H1 (cell line): ENCODE results near the gene TSGA10IP. TPM values are rescaled to one million over a fixed set of nuclear protein-coding genes. Genes with fewer than 3 reads are reported as not detected.
A peak's percentile ranks its signal among the peaks of the same experiment; 100 is the strongest.

ENCODE experiments used
- BACH1 ChIP-seq: IDR thresholded peaks from 2 replicates; pipeline ENCODE4 v1.6.1; 2012; ENCODE audit warnings: low read length, improper control_type of control experiment
- BCL11A ChIP-seq, 2 experiments: IDR thresholded peaks; one replicate each; pipeline ENCODE4 v1.6.1; 2011; ENCODE audit warnings: low read depth in 2 of 2, low read length in 2 of 2, mild to moderate bottlenecking in 2 of 2
- CEBPB ChIP-seq: IDR thresholded peaks from 2 replicates; pipeline ENCODE4 v1.6.1; 2012; ENCODE audit warnings: low read depth, low read length
- CHD1 ChIP-seq: IDR thresholded peaks from 2 replicates; pipeline ENCODE4 v1.6.1; 2012; ENCODE audit warnings: low read depth, low read length, improper control_type of control experiment
- CREB1 ChIP-seq: IDR thresholded peaks from 2 replicates; pipeline ENCODE4 v1.6.1; 2012; ENCODE audit warnings: inconsistent platforms
- FOSL1 ChIP-seq: IDR thresholded peaks from 2 replicates; pipeline ENCODE4 v1.6.1; 2011; ENCODE audit warnings: mild to moderate bottlenecking, low read depth, low read length, moderate library complexity; ENCODE audit not compliant: insufficient read depth
- GABPA ChIP-seq: IDR thresholded peaks from 2 replicates; pipeline ENCODE4 v1.6.1; 2011; ENCODE audit warnings: mild to moderate bottlenecking, low read length, moderate library complexity, borderline replicate concordance; ENCODE audit not compliant: insufficient read depth
- HDAC2 ChIP-seq, 2 experiments: fragments of 300-600 bp in 1 of 2; sonication (generic) in 1 of 2; IDR thresholded peaks; 2 replicates each; pipeline ENCODE4 v1.6.1; 2011 to 2012; ENCODE audit warnings: low read depth in 2 of 2, low read length in 2 of 2, mild to moderate bottlenecking in 2 of 2, moderate library complexity in 2 of 2, borderline replicate concordance in 1 of 2, inconsistent platforms in 1 of 2
- KDM1A ChIP-seq: fragments of 200-600, 300-600 bp; sonication (generic); IDR thresholded peaks from 2 replicates; pipeline ENCODE4 v1.7.1; 2016; ENCODE audit warnings: mild to moderate bottlenecking, low read length, borderline replicate concordance
- NANOG ChIP-seq: IDR thresholded peaks from 2 replicates; pipeline ENCODE4 v1.6.1; 2011; ENCODE audit warnings: low read length, low read depth, mild to moderate bottlenecking, inconsistent platforms; ENCODE audit not compliant: insufficient read depth, poor library complexity, severe bottlenecking
- PHF8 ChIP-seq: fragments of 200-600 bp; sonication (generic); conservative IDR thresholded peaks from 2 replicates; pipeline ENCODE4 v1.7.1; 2012; ENCODE audit warnings: low read depth, mild to moderate bottlenecking, inconsistent platforms, low read length, moderate library complexity
- POU5F1 ChIP-seq: IDR thresholded peaks from 2 replicates; pipeline ENCODE4 v1.6.1; 2011; ENCODE audit warnings: low read depth, mild to moderate bottlenecking, low read length, moderate library complexity
- RBBP5 ChIP-seq: IDR thresholded peaks from 2 replicates; pipeline ENCODE4 v1.7.1; 2012; ENCODE audit warnings: low read depth, mild to moderate bottlenecking, inconsistent platforms, low read length, moderate library complexity, borderline replicate concordance
- RFX5 ChIP-seq: IDR thresholded peaks from 2 replicates; pipeline ENCODE4 v1.6.1; 2011; ENCODE audit warnings: low read depth, low read length, improper control_type of control experiment, borderline replicate concordance
- RXRA ChIP-seq: IDR thresholded peaks from 2 replicates; pipeline ENCODE4 v1.6.1; 2011; ENCODE audit warnings: low read depth, mild to moderate bottlenecking, low read length, moderate library complexity; ENCODE audit not compliant: insufficient read depth
- SAP30 ChIP-seq: fragments of 300-600 bp; sonication (generic); IDR thresholded peaks from 2 replicates; pipeline ENCODE4 v1.7.1; 2012; ENCODE audit warnings: low read length, moderate library complexity, mild to moderate bottlenecking, inconsistent platforms; ENCODE audit not compliant: insufficient read depth, insufficient replicate concordance
- SIX5 ChIP-seq: IDR thresholded peaks from 2 replicates; pipeline ENCODE4 v1.6.1; 2011; ENCODE audit warnings: mild to moderate bottlenecking, low read depth, low read length
- SP1 ChIP-seq: IDR thresholded peaks from 2 replicates; pipeline ENCODE4 v1.6.1; 2011; ENCODE audit warnings: low read depth, low read length
- SP2 ChIP-seq: IDR thresholded peaks from 2 replicates; pipeline ENCODE4 v1.6.1; 2012; ENCODE audit warnings: mild to moderate bottlenecking, low read length, inconsistent platforms
- SRF ChIP-seq: IDR thresholded peaks from 2 replicates; pipeline ENCODE4 v1.6.1; 2011; ENCODE audit warnings: mild to moderate bottlenecking, low read depth, low read length, moderate library complexity
- SUZ12 ChIP-seq: fragments of 200-600 bp; sonication (generic); IDR thresholded peaks from 2 replicates; pipeline ENCODE4 v1.6.1; 2012; ENCODE audit warnings: mild to moderate bottlenecking, inconsistent platforms, low read length, moderate library complexity, mixed read lengths
- TAF1 ChIP-seq: IDR thresholded peaks from 2 replicates; pipeline ENCODE4 v1.6.1; 2011; ENCODE audit warnings: mild to moderate bottlenecking, low read depth, low read length
- TCF12 ChIP-seq: IDR thresholded peaks from 2 replicates; pipeline ENCODE4 v1.6.1; 2011; ENCODE audit warnings: low read depth, mild to moderate bottlenecking, low read length
- TEAD4 ChIP-seq: IDR thresholded peaks from 2 replicates; pipeline ENCODE4 v1.6.1; 2012; ENCODE audit warnings: low read depth, low read length, inconsistent platforms, mixed read lengths
- YY1 ChIP-seq: IDR thresholded peaks from 2 replicates; pipeline ENCODE4 v1.6.1; 2011; ENCODE audit warnings: low read depth, mild to moderate bottlenecking, low read length
- ZNF274 ChIP-seq: IDR thresholded peaks from 2 replicates; pipeline ENCODE4 v1.7.0; 2012; ENCODE audit warnings: low read length, borderline replicate concordance; ENCODE audit errors: extremely low read depth
- polyA plus RNA-seq, 7 experiments: library from polyadenylated mRNA; depleted of rRNA in 3 of 7; stranded (reverse) in 5 of 7; unstranded in 2 of 7; fragments of >200 nt in 5 of 7; fragments of 200-250 nt in 2 of 7; gene quantifications; 1 replicate in 5 of 7; 2 replicates in 1 of 7; 4 replicates in 1 of 7; pipeline versions ENCODE4 v1.2.1 to v1.2.3, GENCODE V29; 2011 to 2013; ENCODE audit warnings: missing spikeins in 2 of 7, mixed read lengths in 2 of 7
- total RNA-seq: library from RNA; stranded (reverse); fragmentation: NEBNext Ultra II Directional; extraction: Animal tissue kit (Norgen Biotek cat#: 25700); gene quantifications from 2 replicates; pipeline ENCODE4 v1.2.1, GENCODE V29; 2021

TSGA10IP gene
- total and polyA plus RNA-seq, 2 of the 8 experiments (the other 6 are each of a cell fraction or from before 2014, with no cell fraction given) = 1.9 to 6.0 TPM

DNA sequence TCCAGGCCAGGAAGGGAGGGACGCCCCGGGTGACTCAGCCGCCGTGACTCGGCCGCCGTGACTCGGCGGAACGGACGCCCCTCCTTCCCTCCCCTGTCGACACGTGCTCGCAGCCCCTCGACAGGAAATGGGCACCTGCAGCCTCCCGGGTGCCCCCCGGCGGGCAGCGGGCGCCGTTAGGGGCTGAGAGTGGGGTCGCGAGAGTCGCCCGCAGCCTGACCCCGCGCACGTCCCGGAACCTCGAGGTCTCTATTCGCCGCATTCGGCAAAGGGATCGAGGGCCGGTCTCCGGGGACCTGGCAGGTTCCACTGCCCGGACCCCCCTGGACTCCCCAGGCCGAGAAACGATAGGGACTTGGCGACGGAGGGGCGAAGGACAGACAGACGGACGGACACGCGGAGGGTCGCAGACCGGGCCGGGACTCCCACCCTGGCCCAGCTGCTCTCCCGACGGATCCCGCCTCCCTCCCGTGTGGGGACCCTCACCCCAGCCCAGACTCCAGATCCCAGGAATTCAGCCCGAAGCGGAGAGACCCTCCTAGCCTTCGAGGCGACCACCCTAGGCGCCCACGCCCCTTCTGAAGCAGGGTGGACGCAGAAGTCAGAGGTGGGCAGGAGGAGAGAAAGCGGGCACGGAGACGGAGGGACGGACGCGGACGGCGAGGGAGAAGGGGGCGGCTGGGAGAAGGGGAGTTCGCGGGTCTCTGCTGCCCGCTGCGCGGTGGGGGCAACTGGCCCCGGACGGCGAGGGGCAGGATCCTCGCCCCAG is 45.7 kb upstream of the TSGA10IP start (continued):
- TF ChIP-seq ZNF274 = no peak
- 0 out of 2 replicates have a peak, but pooled peaks have one; percentile 32 for TF ChIP-seq PHF8
- TF ChIP-seq GABPA = no peak
- no peak for TF ChIP-seq YY1
- peak; percentile 72 for TF ChIP-seq SUZ12
- no peak for TF ChIP-seq SRF
- TF ChIP-seq HDAC2 (IDR thresholded peaks at IDR 0.05; ENCODE audit: borderline replicate concordance in 1 of 2, low read depth in 2 of 2, low read length in 2 of 2) = 0 out of 4 replicates have a peak, but pooled peaks of 1 of the 2 experiments have one; percentile 13
- no peak for TF ChIP-seq RFX5
- TF ChIP-seq SP2 = no peak
- no peak for TF ChIP-seq FOSL1
- TF ChIP-seq TEAD4 = no peak
- peak; percentile 83 for TF ChIP-seq BACH1
- TF ChIP-seq SP1 = no peak
- no peak for TF ChIP-seq CHD1
- no peak for TF ChIP-seq SAP30
- no peak for TF ChIP-seq CREB1
- TF ChIP-seq CEBPB = no peak
- no peak for TF ChIP-seq NANOG
- no peak for TF ChIP-seq RBBP5
- no peak for TF ChIP-seq RXRA
- no peak for TF ChIP-seq TCF12
- TF ChIP-seq BCL11A (IDR thresholded peaks at IDR 0.05; ENCODE audit: low read depth in 2 of 2, low read length in 2 of 2) = no peak
- TF ChIP-seq KDM1A = no peak
- no peak for TF ChIP-seq POU5F1
- no peak for TF ChIP-seq TAF1
- TF ChIP-seq SIX5 = no peak
